Germinal center (tissue), 1 donor: ENCODE results near the gene ANO6.
"Not testable (repeated sequence)": the region's sequence is repeated elsewhere in the genome, so short reads cannot be mapped to it uniquely, and the experiment has no call there.

Source experiments
- DNase-seq: peaks from one replicate; pipeline ENCODE4 v3.0.0; 2012; ENCODE audit warnings: mixed read lengths, low spot score

ANO6 gene, protein sequence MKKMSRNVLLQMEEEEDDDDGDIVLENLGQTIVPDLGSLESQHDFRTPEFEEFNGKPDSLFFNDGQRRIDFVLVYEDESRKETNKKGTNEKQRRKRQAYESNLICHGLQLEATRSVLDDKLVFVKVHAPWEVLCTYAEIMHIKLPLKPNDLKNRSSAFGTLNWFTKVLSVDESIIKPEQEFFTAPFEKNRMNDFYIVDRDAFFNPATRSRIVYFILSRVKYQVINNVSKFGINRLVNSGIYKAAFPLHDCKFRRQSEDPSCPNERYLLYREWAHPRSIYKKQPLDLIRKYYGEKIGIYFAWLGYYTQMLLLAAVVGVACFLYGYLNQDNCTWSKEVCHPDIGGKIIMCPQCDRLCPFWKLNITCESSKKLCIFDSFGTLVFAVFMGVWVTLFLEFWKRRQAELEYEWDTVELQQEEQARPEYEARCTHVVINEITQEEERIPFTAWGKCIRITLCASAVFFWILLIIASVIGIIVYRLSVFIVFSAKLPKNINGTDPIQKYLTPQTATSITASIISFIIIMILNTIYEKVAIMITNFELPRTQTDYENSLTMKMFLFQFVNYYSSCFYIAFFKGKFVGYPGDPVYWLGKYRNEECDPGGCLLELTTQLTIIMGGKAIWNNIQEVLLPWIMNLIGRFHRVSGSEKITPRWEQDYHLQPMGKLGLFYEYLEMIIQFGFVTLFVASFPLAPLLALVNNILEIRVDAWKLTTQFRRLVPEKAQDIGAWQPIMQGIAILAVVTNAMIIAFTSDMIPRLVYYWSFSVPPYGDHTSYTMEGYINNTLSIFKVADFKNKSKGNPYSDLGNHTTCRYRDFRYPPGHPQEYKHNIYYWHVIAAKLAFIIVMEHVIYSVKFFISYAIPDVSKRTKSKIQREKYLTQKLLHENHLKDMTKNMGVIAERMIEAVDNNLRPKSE

DNA sequence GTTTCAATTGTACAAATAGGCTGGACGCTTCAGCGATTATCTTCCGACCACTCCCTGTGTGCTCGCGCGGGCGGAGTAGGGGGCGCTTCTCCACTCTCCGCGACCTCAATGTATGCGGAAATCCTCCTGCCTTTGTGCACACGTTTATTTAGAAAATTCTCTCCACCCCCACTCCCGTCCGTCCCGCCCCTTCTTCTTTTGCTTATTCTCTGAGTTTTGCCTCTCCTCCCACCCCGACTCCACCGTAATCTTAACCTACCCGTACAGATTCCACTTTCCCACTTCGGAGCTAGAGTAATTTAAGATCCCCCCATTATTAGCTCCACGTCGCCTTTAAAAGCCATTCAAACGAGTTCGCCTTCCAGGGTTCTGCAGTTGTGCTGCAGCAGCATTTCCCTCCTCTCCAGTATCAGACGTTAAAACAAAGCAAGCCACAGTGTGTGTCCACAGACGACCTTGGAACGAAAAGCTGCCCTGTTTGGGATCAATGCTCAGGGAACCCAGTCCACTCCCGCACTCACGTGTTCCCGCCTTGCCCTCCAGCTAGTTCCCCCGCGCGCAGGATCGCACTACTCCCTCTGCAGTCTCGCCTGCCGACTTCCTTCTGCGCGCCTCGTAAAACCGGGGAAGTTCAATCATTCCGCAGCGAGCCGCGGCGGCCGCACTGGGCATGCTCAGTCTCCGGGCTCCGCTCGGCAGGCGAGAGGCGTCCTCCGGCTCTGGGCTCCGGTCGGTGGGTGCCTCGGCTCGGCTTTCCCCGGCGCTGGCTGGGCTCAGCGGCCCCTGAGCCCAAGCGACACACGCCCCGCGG lies at the start of gene ANO6:
TSS of gene ANO6 (plus strand) at position 677 of the 811 bp plus-strand sequence. CDS start 227 bp downstream, outside the sequence.
- peak; percentile 79 for DNase-seq

DNA sequence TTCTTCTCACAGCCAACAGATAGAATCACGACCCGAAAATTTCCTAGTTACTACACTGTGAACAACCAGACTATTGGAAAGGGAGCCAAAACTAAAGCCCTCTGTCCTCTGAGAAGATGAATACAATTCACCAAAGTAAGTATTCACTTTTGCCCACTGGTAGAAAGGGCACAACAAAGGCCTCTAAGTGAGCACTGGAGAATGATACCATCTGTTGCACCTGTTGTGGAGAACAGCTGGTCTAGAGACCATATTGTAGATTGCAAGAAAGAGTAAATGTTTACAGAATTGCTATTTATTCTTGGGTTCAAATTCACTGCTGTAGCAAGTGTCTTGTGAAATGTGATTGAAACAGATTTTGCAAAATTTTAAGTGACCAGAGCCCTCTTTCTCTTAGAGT lies 46.9 kb upstream of the ANO6 start:
- DNase-seq, result no peak

DNA sequence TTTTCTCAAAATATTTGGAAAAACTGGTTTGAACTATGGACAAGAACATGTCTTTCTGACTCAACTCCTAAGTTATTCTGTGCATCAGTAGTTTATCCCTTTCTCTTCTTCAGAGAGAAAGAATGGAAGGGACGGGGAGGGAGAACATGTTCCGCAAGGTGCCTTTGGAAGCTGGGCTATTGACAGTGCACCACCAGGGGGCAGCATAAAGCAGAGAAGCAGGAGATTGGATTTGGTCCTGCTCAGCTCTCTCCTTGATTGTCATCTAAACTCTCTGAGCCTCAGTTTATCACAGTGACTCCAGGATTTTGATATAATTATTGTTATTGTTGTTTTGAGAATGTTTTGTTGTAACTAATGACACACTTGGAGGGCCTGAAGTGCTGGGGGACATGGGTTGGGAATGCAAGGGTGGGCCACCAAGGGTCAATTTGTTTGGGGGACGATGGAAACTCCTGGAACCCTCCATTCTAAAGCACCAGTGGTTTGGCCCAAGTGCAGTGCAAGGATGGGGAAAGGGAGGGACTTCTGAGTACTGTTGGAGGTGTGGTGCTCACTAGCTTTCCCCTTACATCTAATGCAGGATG lies 45.3 kb upstream of the ANO6 start:
- peak; percentile 66 for DNase-seq

DNA sequence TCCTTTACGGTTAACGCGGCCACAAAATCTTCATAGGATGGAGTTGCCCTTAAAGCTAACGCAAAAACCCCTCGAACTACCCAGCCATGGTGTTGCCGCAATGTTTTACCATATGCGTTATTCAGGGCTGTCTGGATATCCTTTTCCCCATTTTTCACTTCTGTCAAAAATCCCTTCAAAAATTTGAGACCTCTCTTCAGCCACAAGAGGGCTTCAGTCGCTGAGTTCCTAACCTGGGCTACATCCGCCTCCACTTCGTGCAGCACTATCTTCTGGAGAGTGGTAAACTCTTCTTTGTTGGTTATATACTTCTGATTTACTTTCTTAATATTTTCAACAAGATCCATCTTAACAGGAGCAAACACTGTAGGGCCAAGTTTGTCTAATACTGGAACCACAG lies 42.6 kb upstream of the ANO6 start:
- DNase-seq, result not testable (repeated sequence)

DNA sequence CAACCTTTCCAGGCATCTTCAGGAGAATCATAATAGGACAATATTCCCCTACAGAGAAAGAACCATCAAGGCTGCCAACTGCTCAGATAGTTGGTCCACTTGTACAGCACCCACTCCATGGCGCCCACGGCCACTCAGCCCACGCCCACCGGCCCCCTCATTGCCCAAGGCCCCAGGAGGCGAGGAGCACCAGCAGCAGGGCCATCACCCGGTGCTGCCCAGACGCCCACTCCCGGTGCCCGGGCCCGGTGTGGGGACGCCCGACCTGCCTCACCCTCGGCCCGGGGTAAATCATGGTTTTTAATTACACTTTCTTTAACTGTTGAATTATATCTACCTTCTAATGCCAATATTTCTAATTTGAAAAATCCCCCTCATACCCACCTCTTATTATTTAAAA lies 41.3 kb upstream of the ANO6 start:
- no peak for DNase-seq

DNA sequence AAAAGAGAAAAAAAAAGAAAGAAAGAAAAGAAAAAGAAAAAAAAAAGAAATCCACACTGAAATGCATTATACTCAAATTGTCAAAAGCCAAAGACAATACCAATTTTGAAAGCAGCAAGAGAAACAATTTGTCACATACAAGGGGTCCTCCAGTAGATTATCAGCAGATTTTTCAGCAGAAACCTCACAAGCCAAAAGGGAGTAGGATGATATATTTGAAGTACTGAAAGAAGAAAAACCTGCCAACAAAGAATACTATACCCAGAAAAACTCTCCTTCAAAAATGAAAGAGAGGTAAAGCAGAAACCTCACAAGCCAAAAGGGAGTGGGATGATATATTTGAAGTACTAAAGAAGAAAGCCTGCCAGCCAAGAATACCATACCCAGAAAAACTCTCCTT lies 37.1 kb upstream of the ANO6 start:
- no peak for DNase-seq

DNA sequence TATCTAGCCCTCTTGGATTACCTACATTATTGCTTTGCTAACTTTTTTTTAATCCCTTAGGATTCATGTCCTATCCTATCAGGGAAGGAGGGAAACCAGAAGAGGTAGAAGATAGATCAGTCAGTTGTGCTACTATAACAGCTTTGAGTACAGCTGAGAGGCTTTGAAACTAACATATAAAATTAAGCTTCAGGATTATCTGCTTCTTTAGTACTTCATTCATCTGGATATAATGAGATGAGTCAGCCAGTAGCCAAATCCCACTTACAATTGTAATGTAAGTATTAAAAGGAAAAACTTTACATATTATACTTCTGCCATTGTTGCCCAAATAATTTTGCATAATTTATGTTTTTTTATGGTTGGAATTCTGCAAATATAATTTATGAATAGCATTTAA lies 33.4 kb upstream of the ANO6 start:
- DNase-seq, result no peak

DNA sequence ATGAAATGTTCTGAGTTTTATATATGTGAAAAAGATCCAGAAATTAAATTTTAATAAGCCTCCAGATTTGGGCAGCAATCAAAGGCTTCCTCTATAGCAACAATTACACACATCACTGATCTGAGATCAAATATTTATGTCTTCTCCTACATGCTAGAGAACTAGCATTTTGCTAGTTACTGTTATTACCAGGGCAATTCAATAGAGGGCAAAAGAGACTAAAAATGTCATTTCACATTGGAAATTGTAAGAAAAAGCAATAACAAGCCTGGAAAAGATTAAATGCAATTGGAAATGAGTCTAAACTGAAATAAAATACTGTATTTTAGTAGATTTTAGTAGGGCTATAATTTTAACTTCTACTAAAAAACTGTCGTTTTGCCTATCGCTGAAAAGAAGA lies 32.6 kb upstream of the ANO6 start:
- DNase-seq, result no peak

DNA sequence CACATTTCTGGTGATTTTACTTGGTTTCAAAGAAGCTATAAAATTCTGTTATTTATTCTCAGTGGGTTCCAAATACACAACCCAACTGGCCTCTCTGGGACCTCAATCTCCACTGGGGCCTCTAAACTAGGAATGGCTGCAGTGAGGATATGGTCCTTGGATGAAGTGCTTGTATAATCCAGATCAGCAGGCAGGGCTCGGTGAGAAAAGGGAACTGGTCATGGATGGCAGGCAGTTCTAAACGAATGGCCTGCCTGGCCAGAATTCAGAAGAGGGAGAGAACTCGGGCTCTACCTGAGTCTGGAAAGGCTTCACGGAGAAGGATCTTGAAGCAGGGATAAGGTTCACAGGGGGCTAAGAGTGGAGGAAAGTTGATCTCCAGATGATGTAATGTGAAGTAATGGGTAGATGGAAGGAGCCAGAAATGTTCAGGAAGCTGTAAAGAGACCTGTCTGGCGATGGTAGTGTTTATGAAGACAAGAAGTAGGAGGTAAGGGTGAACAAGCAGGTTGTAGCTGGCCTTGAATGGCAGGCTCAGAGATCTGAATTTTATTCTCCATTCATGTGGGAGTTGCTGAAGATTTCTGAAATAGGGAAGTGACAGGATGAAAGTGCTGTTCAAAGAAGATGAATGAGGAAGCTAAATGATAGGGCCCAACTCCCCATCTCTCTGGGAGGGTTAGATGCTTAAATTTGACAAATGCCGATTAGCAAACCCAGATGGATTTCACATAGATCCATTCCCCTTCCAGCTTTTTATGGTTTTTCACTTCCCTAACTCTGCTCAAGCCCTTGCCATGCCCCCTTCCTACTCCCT lies 31.5 kb upstream of the ANO6 start:
- DNase-seq, result peak; percentile 18

DNA sequence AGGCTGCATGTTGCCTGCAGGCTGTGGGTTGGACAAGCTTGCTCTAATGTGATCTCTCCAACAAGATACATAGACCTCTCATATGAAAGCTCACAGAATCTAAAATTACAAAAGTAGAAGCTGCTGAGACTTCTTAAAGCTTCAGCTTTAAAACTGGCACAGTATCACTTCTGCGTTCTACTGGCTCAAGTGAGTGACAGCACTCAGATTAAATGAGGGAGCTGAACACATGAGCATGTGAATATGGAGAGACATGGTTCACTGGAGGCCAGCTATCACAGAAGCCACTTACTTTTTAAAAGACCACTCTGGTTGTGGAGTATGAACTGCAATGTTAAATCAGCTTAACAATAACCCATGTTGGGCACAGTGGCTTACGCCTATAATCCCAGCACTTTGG lies 29.1 kb upstream of the ANO6 start:
- no peak for DNase-seq

DNA sequence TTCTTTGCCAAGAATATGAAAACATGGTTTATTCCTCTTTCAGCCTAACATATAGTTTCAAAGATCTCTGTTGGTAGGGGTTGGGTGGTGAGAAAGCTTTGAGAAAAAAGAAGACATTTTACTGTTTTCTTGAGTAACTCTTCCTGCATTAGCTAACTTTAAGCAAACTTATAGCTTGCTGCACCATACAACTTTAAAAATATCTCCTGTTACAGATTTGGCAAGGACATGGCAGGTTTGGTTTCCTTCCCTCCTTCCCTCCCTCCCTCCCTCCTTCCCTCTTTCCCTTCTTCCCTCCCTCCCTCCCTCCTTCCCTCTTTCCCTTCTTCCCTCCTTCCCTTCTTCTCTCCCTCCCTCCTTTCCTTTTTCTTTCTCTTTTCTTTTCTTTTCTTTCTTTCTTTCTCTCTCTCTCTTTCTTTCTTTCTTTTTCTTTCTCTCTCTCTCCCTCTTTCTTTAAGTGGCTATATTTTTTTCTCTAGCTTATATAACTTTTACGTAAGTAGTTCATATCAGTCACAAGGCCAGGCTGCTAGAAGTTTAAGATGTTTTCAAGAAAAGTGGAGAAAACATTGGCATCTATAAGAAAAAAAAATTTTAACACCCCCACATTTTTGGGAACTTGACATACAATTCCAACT lies 26.0 kb upstream of the ANO6 start:
- DNase-seq, result no peak

DNA sequence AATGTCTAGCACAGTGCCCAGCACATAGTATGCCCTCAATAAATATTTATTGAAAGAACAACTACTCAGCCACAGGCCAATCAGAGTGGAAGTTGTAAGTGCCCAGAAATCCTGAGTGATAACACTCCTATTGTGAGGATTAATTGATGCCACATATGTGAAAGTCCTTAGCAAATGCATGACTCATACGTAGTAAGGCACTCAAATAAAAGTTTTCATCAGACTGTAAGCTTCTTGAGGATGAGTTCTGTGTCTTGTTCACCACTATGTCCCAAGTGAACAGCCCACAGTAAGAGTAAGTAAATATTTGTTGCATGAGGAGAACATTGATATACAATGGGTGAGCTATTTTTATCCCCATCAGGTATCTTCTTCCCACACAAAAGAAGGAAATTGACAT lies 24.7 kb upstream of the ANO6 start:
- DNase-seq, result no peak

DNA sequence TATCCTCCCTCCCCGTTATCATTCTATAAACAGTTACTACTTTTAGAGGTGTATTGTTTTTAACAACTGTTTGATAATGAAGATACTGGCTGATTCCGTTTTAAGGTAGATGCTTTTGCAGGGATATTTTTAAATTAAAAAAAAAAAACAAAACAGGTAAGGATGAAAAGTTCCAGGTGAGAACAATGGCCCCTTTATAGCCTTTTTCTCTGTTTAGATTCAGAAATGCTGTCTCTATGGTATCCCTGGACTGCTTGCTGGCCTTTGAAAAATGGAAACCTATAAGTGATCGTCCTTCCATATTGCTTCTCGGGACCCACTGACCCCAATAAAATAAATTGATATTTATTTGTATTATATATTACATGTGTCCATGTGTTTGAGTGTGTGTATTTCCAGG lies 23.2 kb upstream of the ANO6 start:
- DNase-seq, result no peak

DNA sequence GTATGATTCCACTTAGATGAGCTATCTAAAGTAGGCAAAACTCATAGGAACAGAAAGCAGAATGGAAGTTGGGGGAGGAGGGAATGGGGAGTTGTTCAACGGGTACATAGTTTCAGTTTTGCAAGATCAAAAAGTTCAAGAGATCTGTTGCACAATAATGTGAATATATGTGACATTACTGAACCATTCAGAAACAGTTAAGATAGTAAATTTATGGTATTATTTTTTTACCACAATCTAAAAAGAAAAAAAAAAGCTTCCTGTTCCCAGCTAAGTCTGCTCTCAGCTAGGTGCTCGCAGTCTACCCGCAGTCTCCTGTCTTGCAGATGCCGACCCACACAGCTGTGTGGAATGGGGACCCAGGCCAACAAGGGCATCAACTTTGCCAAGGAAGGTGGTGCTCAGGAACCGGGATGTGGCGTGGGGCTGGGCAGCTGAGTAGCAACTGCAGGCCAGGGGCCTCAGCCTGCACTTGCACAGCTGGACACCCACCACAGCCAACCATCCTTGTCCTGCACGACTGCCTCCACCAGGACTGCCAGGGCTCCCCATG lies 15.3 kb upstream of the ANO6 start:
- DNase-seq, result no peak

DNA sequence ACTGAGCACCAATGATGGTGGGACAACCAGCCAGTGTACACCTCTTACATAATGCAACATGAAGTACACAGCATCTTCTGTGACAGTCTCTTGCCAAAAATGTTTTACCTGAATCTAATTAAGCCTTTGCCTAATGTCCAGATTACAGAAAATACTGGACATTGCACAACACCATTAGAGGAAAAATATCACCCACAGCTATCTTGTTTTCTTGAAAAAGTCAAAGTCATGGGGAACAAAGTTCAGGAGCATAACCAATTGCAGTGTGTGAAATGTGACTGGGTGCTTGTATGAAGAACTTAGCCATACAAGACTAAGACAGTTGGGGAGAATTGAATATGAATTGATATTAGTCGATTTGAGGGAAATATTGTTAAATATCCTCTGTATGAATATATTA lies 12.1 kb upstream of the ANO6 start:
- no peak for DNase-seq

DNA sequence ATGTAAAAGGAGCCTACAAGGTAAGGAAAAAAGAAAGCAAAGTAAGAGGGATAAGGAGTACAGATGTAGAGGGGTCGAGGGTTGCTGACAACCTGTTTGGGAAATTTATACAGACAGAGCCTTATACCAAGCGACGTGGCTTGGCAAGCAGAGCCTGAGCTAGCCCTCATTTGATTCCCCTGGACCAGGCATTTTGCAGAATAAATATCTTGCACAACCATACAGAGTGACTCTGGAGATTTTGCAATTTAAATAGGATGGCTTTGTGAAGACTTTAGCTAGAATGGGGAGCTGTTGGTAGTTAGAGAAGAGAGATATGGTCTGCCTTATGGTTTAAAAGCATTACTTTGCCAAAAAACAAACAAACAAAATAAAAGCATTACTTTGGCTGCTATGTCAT lies 11.1 kb upstream of the ANO6 start:
- no peak for DNase-seq

DNA sequence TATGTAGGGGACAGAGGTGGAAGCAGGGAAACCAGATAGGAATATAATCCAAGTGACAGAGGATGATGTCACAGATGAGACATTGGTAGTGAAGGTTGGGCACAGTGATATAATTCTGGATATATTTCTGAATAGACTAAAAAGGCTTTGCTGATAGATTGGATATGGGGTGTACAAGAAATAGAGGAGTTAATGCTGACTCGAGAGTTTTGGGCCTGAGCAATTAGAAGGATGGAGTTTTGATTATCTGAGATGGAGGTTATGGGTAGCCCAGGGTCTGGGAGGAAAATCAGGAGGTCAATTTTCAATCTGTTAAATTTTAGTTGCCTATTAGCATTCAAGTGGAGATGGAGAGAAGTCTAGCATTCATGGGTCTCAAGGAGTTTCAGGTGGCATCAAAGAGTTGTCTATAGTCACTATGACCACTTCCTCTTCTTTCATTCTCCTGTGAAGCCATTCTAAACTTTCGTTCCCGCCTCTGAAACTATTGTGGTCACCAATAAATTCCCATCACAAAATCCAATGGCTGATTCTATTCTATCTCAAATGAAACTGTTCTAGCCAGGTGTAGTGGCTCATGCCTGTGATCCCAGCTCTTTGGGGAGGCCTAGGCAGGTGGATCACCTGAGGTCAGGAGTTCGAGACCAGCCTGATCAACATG lies 10.6 kb upstream of the ANO6 start:
- no peak for DNase-seq

DNA sequence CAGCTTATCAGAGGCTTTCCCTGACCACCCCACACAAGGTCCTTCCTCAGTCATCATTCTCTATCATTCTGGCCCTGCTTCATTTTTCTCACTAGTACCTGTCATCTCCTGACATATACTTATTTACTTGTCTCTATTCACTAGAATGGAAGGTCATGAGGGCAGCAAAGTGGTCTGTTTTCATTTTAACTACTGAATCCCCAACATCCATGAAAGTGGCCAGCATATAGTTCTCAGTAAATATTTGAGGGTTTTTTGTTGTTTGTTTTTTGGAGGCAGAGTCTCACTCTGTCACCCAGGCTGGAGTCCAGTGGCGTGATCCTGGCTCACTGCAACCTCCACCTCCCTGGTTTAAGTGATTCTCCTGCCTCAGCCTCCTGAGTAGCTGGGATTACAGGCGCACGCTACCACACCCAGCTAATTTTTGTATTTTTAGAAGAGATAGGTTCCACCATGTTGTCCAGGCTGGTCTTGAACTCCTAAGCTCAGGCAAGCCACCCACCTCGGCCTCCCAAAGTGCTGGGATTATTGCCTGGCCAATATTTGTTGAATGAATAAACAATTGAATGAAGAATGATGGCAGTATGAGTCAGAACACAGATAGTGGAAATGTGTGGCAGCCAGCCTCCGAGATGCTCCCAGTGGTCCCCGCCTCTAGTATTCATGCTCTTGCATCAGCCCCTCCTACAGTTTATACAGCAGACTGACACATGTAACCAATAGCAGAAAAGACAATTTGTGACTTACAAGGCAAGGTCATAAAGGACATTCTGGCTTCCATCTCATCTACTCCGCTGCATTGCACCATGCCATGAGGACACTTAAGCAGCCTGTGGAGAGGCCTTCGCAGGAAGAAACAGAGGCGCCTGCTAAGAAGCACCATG lies 7.0 kb upstream of the ANO6 start:
- no peak for DNase-seq

DNA sequence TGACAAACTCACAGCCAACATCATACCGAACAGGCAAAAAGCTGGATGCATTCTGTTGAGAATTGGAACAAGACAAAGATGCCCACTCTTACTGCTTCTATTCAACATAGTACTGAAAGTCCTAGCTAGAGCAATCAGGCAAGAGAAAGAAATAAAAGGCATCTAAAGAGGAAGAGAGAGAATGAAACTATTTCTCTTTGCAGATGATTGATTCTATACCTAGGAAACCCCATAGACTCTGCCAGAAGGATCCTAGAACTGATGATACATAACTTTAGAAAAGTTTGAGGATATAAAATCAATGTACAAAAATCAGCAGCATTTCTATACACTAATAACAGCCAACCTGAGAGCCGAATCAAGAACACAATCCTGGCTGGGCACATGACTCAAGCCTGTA lies 6.1 kb upstream of the ANO6 start:
- no peak for DNase-seq
